Smooth muscle cell (in vitro differentiated cells): ENCODE data around the gene ADAM23. TPM values are rescaled to one million over a fixed set of nuclear protein-coding genes. Genes with fewer than 3 reads are reported as not detected.

Source experiments
- DNase-seq: peaks from one replicate; lab custom pipeline; 2025; ENCODE audit not compliant: unreplicated experiment; lab: John Stamatoyannopoulos, UW
- H2AFZ ChIP-seq: fragments of 200-600 bp; sonication (generic); 2 replicates; pipeline ENCODE4 v1.6.0; 2016; ENCODE audit warnings: antibody characterized with exemption, low read depth, mild to moderate bottlenecking
- H3F3A ChIP-seq: fragments of 200-600 bp; sonication (generic); 2 replicates; pipeline ENCODE4 v1.6.0; 2017; ENCODE audit warnings: antibody characterized with exemption, low read depth
- H3K27ac ChIP-seq: fragments of 200-600 bp; sonication (generic); 2 replicates; pipeline ENCODE4 v1.5.1; 2016; ENCODE audit warnings: low read depth, mild to moderate bottlenecking
- H3K27me3 ChIP-seq: fragments of 200-600 bp; sonication (generic); 2 replicates; pipeline ENCODE4 v1.6.1; 2016; ENCODE audit warnings: low read depth, mild to moderate bottlenecking
- H3K36me3 ChIP-seq: fragments of 200-600 bp; sonication (generic); 2 replicates; pipeline ENCODE4 v1.5.1; 2016; ENCODE audit warnings: low read depth
- H3K4me1 ChIP-seq: fragments of 200-600 bp; sonication (generic); 2 replicates; pipeline ENCODE4 v1.5.1; 2016; ENCODE audit warnings: low read depth
- H3K4me2 ChIP-seq: fragments of 200-600 bp; sonication (generic); 2 replicates; pipeline ENCODE4 v1.6.0; 2016; ENCODE audit warnings: mild to moderate bottlenecking
- H3K4me3 ChIP-seq: fragments of 200-600 bp; sonication (generic); 2 replicates; pipeline ENCODE4 v1.5.1; 2016; ENCODE audit warnings: mild to moderate bottlenecking
- H3K79me2 ChIP-seq: fragments of 200-600 bp; sonication (generic); 2 replicates; pipeline ENCODE4 v1.6.0; 2016; ENCODE audit warnings: low read depth, mild to moderate bottlenecking
- H3K9ac ChIP-seq: fragments of 200-600 bp; sonication (generic); 2 replicates; pipeline ENCODE4 v1.6.0; 2016; ENCODE audit warnings: low read depth
- H3K9me3 ChIP-seq: fragments of 200-600 bp; sonication (generic); replicated peaks from 2 replicates; pipeline ENCODE4 v1.5.1; 2016; ENCODE audit warnings: low read depth
- H4K20me1 ChIP-seq: fragments of 200-600 bp; sonication (generic); 2 replicates; pipeline ENCODE4 v1.6.0; 2016; ENCODE audit warnings: low read depth
- whole genome bisulfite sequencing: methylation state at CpG from one replicate; pipeline ENCODE4 v1.1.7; 2016; ENCODE audit warnings: low lambda C conversion rate; 5-methylcytosine and 5-hydroxymethylcytosine counted together
- polyA plus RNA-seq: library from polyadenylated mRNA; unstranded; fragments of >200 nt; fragmentation: Nextera tagmentation; extraction: Ambion mirVana; gene quantifications from 2 replicates; pipeline ENCODE4 v1.2.1, GENCODE V29; 2016
- total RNA-seq: library from RNA; depleted of rRNA; stranded (reverse); fragments of >200 nt; gene quantifications from 2 replicates; pipeline ENCODE4 v1.2.3, GENCODE V29; 2014
- TF ChIP-seq, protein P1 (sequence below): fragments of 200-600 bp; sonication (generic); IDR thresholded peaks from 2 replicates; pipeline ENCODE4 v1.5.1; 2017; ENCODE audit warnings: borderline replicate concordance, mild to moderate bottlenecking, antibody characterized with exemption; ENCODE audit not compliant: insufficient read depth, poor library complexity, severe bottlenecking

The ADAM23 gene
- total and polyA plus RNA-seq, 2 experiments from 2014 or later: 7.0 to 18.2 TPM

DNA sequence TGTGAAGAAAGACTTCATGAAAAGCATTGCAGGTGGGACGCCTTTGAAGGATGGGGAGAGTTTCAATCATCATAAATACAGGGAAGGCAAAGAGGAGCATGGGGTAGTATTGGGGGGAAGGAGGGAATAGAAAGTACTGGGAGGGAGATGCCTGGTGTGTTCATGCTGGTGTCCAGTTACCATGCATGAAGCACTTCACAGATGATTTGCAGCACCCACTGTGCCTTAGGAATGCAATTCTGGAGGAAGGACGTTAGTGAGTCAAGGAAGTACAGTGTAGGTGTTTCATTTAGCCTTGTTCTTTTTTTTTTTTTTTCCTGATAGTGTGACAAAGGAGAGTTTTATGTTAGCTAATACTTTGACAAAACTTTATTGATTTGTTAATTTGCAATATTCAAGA, 36.8 kb downstream of the ADAM23 start:
- Histone ChIP-seq H3K4me1 (no peaks in the 10 kb centered on the region), H3K79me2 (no peaks in the 10 kb centered on the region), H3K4me2 (no peak overlapping the region), H3K36me3 (no peaks in the 10 kb centered on the region), H3K27me3 (no peaks in the 10 kb centered on the region), H2AFZ (no peak overlapping the region), H3F3A (no peaks in the 10 kb centered on the region), H3K9ac (no peak overlapping the region), H3K27ac (no peak overlapping the region), H3K9me3 (no peaks in the 10 kb centered on the region), H3K4me3 (no peak overlapping the region), H4K20me1 (no peaks in the 10 kb centered on the region)
- DNase-seq: no peak
- TF ChIP-seq, protein P1, sequence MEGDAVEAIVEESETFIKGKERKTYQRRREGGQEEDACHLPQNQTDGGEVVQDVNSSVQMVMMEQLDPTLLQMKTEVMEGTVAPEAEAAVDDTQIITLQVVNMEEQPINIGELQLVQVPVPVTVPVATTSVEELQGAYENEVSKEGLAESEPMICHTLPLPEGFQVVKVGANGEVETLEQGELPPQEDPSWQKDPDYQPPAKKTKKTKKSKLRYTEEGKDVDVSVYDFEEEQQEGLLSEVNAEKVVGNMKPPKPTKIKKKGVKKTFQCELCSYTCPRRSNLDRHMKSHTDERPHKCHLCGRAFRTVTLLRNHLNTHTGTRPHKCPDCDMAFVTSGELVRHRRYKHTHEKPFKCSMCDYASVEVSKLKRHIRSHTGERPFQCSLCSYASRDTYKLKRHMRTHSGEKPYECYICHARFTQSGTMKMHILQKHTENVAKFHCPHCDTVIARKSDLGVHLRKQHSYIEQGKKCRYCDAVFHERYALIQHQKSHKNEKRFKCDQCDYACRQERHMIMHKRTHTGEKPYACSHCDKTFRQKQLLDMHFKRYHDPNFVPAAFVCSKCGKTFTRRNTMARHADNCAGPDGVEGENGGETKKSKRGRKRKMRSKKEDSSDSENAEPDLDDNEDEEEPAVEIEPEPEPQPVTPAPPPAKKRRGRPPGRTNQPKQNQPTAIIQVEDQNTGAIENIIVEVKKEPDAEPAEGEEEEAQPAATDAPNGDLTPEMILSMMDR: no peak
- 55% methylated on average over 2 of the region's 2 CpGs for WGBS

DNA sequence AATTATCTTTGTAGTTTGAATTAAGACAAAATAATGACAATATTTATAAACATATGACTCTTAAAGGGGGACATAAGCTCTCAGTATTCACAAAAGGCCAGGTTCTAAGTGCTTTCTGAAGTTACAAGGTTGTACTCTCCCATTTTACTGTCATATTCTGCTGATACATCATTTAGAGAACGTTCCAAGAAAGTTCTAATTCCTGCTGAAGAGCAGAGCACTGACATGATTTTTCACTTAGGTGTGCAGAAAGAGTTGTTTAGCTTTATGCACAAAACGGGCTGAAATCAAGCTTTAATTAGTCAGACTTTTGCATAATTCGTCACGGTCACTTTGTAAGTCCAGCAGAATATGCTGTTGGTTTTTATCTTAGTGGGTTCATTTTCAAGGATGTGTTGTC, 37.3 kb downstream of the ADAM23 start:
- WGBS: 89% methylated on average over 4 of the region's 4 CpGs
- Histone ChIP-seq H3K4me1 (no peaks in the 10 kb centered on the region), H3K27me3 (no peaks in the 10 kb centered on the region), H3K36me3 (no peaks in the 10 kb centered on the region), H3K9me3 (no peaks in the 10 kb centered on the region), H3K9ac (no peak overlapping the region), H3K4me2 (no peak overlapping the region), H3K79me2 (no peaks in the 10 kb centered on the region), H3K27ac (no peak overlapping the region), H3K4me3 (no peak overlapping the region), H2AFZ (no peak overlapping the region), H4K20me1 (no peaks in the 10 kb centered on the region), H3F3A (no peaks in the 10 kb centered on the region)
- TF ChIP-seq, protein P1: no peak
- DNase-seq: no peak

DNA sequence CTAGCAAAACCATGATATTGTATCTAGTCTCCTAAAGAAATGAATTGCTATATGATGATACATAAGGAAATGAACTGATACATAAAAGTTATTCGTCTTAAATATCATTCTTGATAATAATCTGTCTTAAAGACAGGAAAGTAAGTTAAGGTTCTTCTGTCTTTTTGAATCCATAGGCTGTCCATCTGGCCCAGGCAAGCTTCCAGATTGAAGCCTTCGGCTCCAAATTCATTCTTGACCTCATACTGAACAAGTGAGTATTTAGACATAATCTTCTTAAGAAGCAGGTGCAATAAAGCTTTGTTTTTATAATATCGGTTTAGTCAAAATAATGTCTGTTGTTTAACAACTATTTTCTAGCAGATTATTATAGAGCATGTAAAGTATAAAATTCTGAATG, 37.7 kb downstream of the ADAM23 start:
- H3K27ac ChIP-seq: no peak overlapping the region
- no peak for DNase-seq
- H3K4me2 ChIP-seq: no peak overlapping the region
- no peaks in the 10 kb centered on the region for H3K27me3 ChIP-seq
- no peak overlapping the region for H2AFZ ChIP-seq
- WGBS: 90% methylated on average over 3 of the region's 3 CpGs
- no peaks in the 10 kb centered on the region for H3K4me1 ChIP-seq
- H3F3A ChIP-seq: no peaks in the 10 kb centered on the region
- no peaks in the 10 kb centered on the region for H3K9me3 ChIP-seq
- TF ChIP-seq, protein P1: no peak
- no peak overlapping the region for H3K4me3 ChIP-seq
- no peaks in the 10 kb centered on the region for H3K79me2 ChIP-seq
- no peak overlapping the region for H3K9ac ChIP-seq
- no peaks in the 10 kb centered on the region for H3K36me3 ChIP-seq
- H4K20me1 ChIP-seq: no peaks in the 10 kb centered on the region

DNA sequence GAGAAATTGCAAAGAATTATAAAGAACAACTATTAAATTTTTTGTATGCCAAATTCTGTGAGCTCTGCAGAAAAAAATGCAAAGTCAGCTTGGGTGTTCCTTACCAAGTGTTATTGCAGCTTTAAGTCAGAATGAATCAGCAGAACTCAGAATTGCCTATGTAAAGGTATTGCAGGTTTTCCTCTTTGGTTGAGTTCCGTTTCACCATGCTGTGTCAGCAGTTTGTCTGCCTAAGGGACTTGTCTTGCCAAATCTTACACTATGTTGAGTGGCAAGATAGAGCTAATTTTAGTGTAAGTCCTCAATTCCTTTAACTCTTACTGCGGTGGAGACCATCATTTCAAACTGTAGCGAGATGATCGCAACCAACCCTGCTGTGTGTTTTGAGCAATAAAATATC, 38.8 kb downstream of the ADAM23 start:
- no peak for DNase-seq
- Histone ChIP-seq H3K4me2 (no peak overlapping the region), H3K9ac (no peak overlapping the region), H4K20me1 (no peaks in the 10 kb centered on the region), H3K27ac (no peak overlapping the region), H3K27me3 (no peaks in the 10 kb centered on the region), H3K79me2 (no peaks in the 10 kb centered on the region), H3K4me1 (no peaks in the 10 kb centered on the region), H3K9me3 (no peaks in the 10 kb centered on the region), H3K4me3 (no peak overlapping the region), H3K36me3 (no peaks in the 10 kb centered on the region), H2AFZ (no peak overlapping the region), H3F3A (no peaks in the 10 kb centered on the region)
- TF ChIP-seq, protein P1: no peak
- 88% methylated on average over 4 of the region's 4 CpGs for WGBS
